Measurements from ENCODE around the gene SCAMP1. TPM values are rescaled to one million over a fixed set of nuclear protein-coding genes. Genes with fewer than 3 reads are reported as not detected.

Gene SCAMP1
- total and polyA plus RNA-seq, 2 of the 8 experiments (the other 6 are each of a cell fraction or from before 2014, with no cell fraction given) = 18.6 to 55.9 TPM

- TF ChIP-seq, protein P1, sequence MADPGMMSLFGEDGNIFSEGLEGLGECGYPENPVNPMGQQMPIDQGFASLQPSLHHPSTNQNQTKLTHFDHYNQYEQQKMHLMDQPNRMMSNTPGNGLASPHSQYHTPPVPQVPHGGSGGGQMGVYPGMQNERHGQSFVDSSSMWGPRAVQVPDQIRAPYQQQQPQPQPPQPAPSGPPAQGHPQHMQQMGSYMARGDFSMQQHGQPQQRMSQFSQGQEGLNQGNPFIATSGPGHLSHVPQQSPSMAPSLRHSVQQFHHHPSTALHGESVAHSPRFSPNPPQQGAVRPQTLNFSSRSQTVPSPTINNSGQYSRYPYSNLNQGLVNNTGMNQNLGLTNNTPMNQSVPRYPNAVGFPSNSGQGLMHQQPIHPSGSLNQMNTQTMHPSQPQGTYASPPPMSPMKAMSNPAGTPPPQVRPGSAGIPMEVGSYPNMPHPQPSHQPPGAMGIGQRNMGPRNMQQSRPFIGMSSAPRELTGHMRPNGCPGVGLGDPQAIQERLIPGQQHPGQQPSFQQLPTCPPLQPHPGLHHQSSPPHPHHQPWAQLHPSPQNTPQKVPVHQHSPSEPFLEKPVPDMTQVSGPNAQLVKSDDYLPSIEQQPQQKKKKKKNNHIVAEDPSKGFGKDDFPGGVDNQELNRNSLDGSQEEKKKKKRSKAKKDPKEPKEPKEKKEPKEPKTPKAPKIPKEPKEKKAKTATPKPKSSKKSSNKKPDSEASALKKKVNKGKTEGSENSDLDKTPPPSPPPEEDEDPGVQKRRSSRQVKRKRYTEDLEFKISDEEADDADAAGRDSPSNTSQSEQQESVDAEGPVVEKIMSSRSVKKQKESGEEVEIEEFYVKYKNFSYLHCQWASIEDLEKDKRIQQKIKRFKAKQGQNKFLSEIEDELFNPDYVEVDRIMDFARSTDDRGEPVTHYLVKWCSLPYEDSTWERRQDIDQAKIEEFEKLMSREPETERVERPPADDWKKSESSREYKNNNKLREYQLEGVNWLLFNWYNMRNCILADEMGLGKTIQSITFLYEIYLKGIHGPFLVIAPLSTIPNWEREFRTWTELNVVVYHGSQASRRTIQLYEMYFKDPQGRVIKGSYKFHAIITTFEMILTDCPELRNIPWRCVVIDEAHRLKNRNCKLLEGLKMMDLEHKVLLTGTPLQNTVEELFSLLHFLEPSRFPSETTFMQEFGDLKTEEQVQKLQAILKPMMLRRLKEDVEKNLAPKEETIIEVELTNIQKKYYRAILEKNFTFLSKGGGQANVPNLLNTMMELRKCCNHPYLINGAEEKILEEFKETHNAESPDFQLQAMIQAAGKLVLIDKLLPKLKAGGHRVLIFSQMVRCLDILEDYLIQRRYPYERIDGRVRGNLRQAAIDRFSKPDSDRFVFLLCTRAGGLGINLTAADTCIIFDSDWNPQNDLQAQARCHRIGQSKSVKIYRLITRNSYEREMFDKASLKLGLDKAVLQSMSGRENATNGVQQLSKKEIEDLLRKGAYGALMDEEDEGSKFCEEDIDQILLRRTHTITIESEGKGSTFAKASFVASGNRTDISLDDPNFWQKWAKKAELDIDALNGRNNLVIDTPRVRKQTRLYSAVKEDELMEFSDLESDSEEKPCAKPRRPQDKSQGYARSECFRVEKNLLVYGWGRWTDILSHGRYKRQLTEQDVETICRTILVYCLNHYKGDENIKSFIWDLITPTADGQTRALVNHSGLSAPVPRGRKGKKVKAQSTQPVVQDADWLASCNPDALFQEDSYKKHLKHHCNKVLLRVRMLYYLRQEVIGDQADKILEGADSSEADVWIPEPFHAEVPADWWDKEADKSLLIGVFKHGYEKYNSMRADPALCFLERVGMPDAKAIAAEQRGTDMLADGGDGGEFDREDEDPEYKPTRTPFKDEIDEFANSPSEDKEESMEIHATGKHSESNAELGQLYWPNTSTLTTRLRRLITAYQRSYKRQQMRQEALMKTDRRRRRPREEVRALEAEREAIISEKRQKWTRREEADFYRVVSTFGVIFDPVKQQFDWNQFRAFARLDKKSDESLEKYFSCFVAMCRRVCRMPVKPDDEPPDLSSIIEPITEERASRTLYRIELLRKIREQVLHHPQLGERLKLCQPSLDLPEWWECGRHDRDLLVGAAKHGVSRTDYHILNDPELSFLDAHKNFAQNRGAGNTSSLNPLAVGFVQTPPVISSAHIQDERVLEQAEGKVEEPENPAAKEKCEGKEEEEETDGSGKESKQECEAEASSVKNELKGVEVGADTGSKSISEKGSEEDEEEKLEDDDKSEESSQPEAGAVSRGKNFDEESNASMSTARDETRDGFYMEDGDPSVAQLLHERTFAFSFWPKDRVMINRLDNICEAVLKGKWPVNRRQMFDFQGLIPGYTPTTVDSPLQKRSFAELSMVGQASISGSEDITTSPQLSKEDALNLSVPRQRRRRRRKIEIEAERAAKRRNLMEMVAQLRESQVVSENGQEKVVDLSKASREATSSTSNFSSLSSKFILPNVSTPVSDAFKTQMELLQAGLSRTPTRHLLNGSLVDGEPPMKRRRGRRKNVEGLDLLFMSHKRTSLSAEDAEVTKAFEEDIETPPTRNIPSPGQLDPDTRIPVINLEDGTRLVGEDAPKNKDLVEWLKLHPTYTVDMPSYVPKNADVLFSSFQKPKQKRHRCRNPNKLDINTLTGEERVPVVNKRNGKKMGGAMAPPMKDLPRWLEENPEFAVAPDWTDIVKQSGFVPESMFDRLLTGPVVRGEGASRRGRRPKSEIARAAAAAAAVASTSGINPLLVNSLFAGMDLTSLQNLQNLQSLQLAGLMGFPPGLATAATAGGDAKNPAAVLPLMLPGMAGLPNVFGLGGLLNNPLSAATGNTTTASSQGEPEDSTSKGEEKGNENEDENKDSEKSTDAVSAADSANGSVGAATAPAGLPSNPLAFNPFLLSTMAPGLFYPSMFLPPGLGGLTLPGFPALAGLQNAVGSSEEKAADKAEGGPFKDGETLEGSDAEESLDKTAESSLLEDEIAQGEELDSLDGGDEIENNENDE (IDR thresholded peaks at IDR 0.05; ENCODE audit: insufficient replicate concordance, low read length) = no peak
- TF ChIP-seq ATF2 (IDR thresholded peaks at IDR 0.05; ENCODE audit: low read length) = no peak
- TF ChIP-seq, protein P2, sequence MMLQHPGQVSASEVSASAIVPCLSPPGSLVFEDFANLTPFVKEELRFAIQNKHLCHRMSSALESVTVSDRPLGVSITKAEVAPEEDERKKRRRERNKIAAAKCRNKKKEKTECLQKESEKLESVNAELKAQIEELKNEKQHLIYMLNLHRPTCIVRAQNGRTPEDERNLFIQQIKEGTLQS (IDR thresholded peaks at IDR 0.05; ENCODE audit: insufficient read depth, low read depth, low read length) = no peak
- TF ChIP-seq RAD21 (IDR thresholded peaks at IDR 0.05 in 1 of 2, conservative IDR thresholded peaks at IDR 0.05 in 1 of 2; ENCODE audit: low read depth in 2 of 2, low read length in 2 of 2) = no peak
- no peak for TF ChIP-seq SIRT6 (IDR thresholded peaks at IDR 0.05; ENCODE audit: low read length)
- no peak for TF ChIP-seq KDM4A (IDR thresholded peaks at IDR 0.05; ENCODE audit: low read depth, low read length, severe bottlenecking)
- no peak for TF ChIP-seq NANOG (IDR thresholded peaks at IDR 0.05; ENCODE audit: insufficient read depth, low read depth, low read length, poor library complexity, severe bottlenecking)
Measured at GRCh38 chr5:78511121-78511906, 150.9 kb downstream of the SCAMP1 start (continued).
